Measurements from ENCODE around the gene GHDC. TPM values are rescaled to one million over a fixed set of nuclear protein-coding genes. Genes with fewer than 3 reads are reported as not detected.
"Not testable (repeated sequence)": the region's sequence is repeated elsewhere in the genome, so short reads cannot be mapped to it uniquely, and the experiment has no call there.

Gene GHDC
- total RNA-seq, 2 experiments from 2014 or later = 6.8 to 8.3 TPM

DNA sequence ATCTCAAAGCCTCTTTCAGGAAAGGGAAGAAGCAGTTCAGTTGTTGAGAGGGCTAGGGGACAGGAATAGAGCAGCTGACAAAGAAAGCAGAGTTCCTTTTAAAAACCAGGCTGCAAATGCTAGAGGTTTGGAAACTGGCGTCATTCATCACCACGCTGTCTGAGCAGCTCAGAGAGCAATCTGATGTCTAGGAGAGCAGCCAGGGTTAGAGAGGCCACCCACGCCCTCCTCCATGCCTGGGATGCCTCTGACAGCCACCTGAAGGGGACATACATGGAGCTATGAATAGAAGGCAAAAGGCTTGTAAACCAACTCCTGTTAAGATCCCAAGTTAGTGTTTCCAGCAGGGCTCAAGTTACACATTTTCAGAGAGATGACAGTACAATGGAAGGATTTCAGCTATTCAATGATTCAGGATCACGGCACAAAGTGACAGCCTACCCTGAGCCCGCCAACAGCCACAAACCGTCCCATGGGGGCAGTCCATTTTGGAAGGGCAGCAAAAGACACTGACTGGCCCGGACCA lies 51.9 kb downstream of the GHDC start:
- ChIA-PET CTCF (no interaction called here), POLR2A (interaction anchor here (0.6 kb wide), 1 partner anchor 399 kb away, joined by 5 read pairs; no protein-coding TSS in a partner anchor)
- H3K36me3 Mint-ChIP-seq (ENCODE audit: low read depth) = peaks cover 64% of the 10 kb centered on the region
- H3K27ac Mint-ChIP-seq = no peak overlapping the region
- Histone ChIP-seq H3K27ac (ENCODE audit: low read depth in 1 of 2, low read length in 2 of 2) (no peak overlapping the region), H3K9me3 (ENCODE audit: control insufficient read depth in 1 of 2, insufficient read depth in 1 of 2, low read length in 2 of 2) (no peaks in the 10 kb centered on the region), H3K36me3 (ENCODE audit: insufficient read depth, low read length) (peaks cover 47% of the 10 kb centered on the region), H3K4me1 (ENCODE audit: insufficient read depth, low read length) (peaks cover 36% of the 10 kb centered on the region), H3K27me3 (ENCODE audit: control insufficient read depth in 1 of 2, insufficient read depth in 2 of 2, low read length in 2 of 2) (no peaks in the 10 kb centered on the region), H3K4me3 (ENCODE audit: low read length) (no peak overlapping the region)
- peaks cover 48% of the 10 kb centered on the region for H3K4me1 Mint-ChIP-seq (ENCODE audit: low read depth)
- no peaks in the 10 kb centered on the region for H3K9me3 Mint-ChIP-seq
- no peak overlapping the region for H3K4me3 Mint-ChIP-seq
- no peaks in the 10 kb centered on the region for H3K27me3 Mint-ChIP-seq
- intact Hi-C loops (cut with DNase I, micrococcal nuclease) = no loop called here
- TF ChIP-seq, protein P1, sequence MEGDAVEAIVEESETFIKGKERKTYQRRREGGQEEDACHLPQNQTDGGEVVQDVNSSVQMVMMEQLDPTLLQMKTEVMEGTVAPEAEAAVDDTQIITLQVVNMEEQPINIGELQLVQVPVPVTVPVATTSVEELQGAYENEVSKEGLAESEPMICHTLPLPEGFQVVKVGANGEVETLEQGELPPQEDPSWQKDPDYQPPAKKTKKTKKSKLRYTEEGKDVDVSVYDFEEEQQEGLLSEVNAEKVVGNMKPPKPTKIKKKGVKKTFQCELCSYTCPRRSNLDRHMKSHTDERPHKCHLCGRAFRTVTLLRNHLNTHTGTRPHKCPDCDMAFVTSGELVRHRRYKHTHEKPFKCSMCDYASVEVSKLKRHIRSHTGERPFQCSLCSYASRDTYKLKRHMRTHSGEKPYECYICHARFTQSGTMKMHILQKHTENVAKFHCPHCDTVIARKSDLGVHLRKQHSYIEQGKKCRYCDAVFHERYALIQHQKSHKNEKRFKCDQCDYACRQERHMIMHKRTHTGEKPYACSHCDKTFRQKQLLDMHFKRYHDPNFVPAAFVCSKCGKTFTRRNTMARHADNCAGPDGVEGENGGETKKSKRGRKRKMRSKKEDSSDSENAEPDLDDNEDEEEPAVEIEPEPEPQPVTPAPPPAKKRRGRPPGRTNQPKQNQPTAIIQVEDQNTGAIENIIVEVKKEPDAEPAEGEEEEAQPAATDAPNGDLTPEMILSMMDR (IDR thresholded peaks at IDR 0.05) = no peak
- no peak for DNase-seq
- ATAC-seq (ENCODE audit: poor library complexity) = no peak

DNA sequence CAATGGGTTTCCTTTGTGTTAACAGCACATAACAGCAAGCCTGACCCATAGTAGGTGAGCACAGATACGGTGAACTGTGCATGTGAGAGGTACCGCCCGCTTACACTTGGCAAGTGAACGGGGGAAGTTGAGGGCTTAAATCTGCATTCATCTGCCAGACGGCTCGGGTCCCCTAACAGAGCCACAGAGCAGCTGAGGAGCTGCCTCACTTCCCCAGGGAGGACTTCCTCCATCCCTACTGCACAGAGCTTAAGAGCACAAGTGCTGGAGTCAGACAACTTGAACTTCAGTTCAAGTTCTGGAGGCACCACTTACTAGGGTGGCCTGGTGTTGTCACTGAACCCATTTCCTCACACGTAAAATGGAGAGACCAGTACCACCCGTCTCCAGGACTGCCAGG lies 52.9 kb downstream of the GHDC start:
- peaks cover 57% of the 10 kb centered on the region for H3K36me3 Mint-ChIP-seq (ENCODE audit: low read depth)
- Histone ChIP-seq H3K9me3 (ENCODE audit: control insufficient read depth in 1 of 2, insufficient read depth in 1 of 2, low read length in 2 of 2) (no peaks in the 10 kb centered on the region), H3K27me3 (ENCODE audit: control insufficient read depth in 1 of 2, insufficient read depth in 2 of 2, low read length in 2 of 2) (no peaks in the 10 kb centered on the region), H3K4me3 (ENCODE audit: low read length) (no peak overlapping the region), H3K4me1 (ENCODE audit: insufficient read depth, low read length) (peaks cover 43% of the 10 kb centered on the region), H3K27ac (ENCODE audit: low read depth in 1 of 2, low read length in 2 of 2) (no peak overlapping the region), H3K36me3 (ENCODE audit: insufficient read depth, low read length) (peaks cover 48% of the 10 kb centered on the region)
- ChIA-PET CTCF (no interaction called here), POLR2A (no interaction called here)
- intact Hi-C loops (cut with DNase I, micrococcal nuclease) = no loop called here
- H3K9me3 Mint-ChIP-seq = no peaks in the 10 kb centered on the region
- ATAC-seq (ENCODE audit: poor library complexity) (no peak), DNase-seq (no peak)
- H3K27ac Mint-ChIP-seq = no peak overlapping the region
- TF ChIP-seq, protein P1 (IDR thresholded peaks at IDR 0.05) = no peak
- no peak overlapping the region for H3K4me3 Mint-ChIP-seq
- peaks cover 51% of the 10 kb centered on the region for H3K4me1 Mint-ChIP-seq (ENCODE audit: low read depth)
- H3K27me3 Mint-ChIP-seq = no peaks in the 10 kb centered on the region

DNA sequence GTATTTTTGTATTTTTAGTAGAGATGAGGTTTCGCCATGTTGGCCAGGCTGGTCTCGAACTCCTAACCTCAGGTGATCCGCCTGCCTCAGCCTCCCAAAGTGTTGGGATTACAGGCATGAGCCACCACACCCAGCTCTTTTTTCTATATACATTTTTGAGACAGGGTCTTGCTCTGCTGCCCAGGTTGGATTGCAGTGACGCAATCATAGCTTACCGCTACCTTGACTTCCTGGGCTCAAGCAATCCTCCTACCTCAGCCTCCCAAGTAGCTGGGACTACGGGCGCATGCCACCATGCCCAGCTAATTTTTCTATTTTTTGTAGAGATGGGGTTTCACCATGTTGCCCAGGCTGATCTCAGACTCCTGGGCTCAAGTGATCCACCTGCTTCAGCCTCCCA lies 53.6 kb downstream of the GHDC start:
- H3K36me3 Mint-ChIP-seq (ENCODE audit: low read depth) = peaks cover 58% of the 10 kb centered on the region
- ATAC-seq (ENCODE audit: poor library complexity) = not testable (repeated sequence)

More for the DNA sequence above, 53.6 kb downstream of the GHDC start:
- H3K27me3 ChIP-seq (ENCODE audit: control insufficient read depth in 1 of 2, insufficient read depth in 2 of 2, low read length in 2 of 2); DNase-seq; CTCF ChIA-PET; H3K4me3 ChIP-seq (ENCODE audit: low read length); H3K4me3 Mint-ChIP-seq; POLR2A ChIA-PET; H3K27ac Mint-ChIP-seq; H3K27ac ChIP-seq (ENCODE audit: low read depth in 1 of 2, low read length in 2 of 2); intact Hi-C loops (cut with DNase I, micrococcal nuclease); H3K9me3 ChIP-seq (ENCODE audit: control insufficient read depth in 1 of 2, insufficient read depth in 1 of 2, low read length in 2 of 2); H3K9me3 Mint-ChIP-seq; H3K27me3 Mint-ChIP-seq: not testable (repeated sequence)
- peaks cover 52% of the 10 kb centered on the region for H3K36me3 ChIP-seq (ENCODE audit: insufficient read depth, low read length)
- peaks cover 58% of the 10 kb centered on the region for H3K4me1 Mint-ChIP-seq (ENCODE audit: low read depth)
- peaks cover 50% of the 10 kb centered on the region for H3K4me1 ChIP-seq (ENCODE audit: insufficient read depth, low read length)

Other genes with a start within 250 kb of the GHDC start
- 10 to 100 TPM; 19.2 to 23.4 TPM for gene CNP, start 227.7 kb downstream of the GHDC start, total RNA-seq
- 100 to 1,000 TPM; 117 to 140 TPM for gene DNAJC7, start 177.1 kb downstream of the GHDC start, total RNA-seq
- gene NKIRAS2, start 174.4 kb downstream of the GHDC start, total RNA-seq = 10 to 100 TPM; 12.5 to 12.9 TPM
- under 1 TPM; 0.42 to 0.55 TPM for gene C17orf113, start 143.9 kb downstream of the GHDC start, total RNA-seq
- under 1 TPM in 1 of 2 experiments, not detected in 1; 0.20 TPM for gene ZNF385C, start 96.0 kb downstream of the GHDC start, total RNA-seq
- gene DHX58, start 81.8 kb downstream of the GHDC start, total RNA-seq = 10 to 100 TPM; 33.5 to 35.6 TPM
- 10 to 100 TPM; 38.5 to 42.4 TPM for gene KAT2A, start 73.1 kb downstream of the GHDC start, total RNA-seq
- not detected for gene HSPB9, start 71.7 kb downstream of the GHDC start, total RNA-seq
- 10 to 100 TPM; 66.4 to 71.2 TPM for gene RAB5C, start 39.5 kb downstream of the GHDC start, total RNA-seq
- gene KCNH4, start 13.4 kb downstream of the GHDC start, total RNA-seq = under 1 TPM; 0.17 to 0.25 TPM
- gene HCRT, start 9.0 kb downstream of the GHDC start, total RNA-seq = not detected
- gene STAT5B, start 81.9 kb upstream of the GHDC start, total RNA-seq = 100 to 1,000 TPM in 1 of 2 experiments, 10 to 100 TPM in 1; 99.4 to 104 TPM
- gene STAT5A, start 94.0 kb upstream of the GHDC start, total RNA-seq = 100 to 1,000 TPM; 141 to 150 TPM
- gene STAT3, start 193.9 kb upstream of the GHDC start, total RNA-seq = 100 to 1,000 TPM; 315 to 319 TPM
- gene CAVIN1, start 228.8 kb upstream of the GHDC start, total RNA-seq = under 1 TPM; 0.14 to 0.16 TPM

Data from CD4-positive, alpha-beta T cell (primary cell).